Measurements from ENCODE around the gene TSPAN4.

GRCh38 chr11:800473-800872 lies 42.2 kb upstream of the TSPAN4 start:
- TF ChIP-seq CTCF (IDR thresholded peaks at IDR 0.05; ENCODE audit: insufficient read depth, low read length) (no peak), POLR2AphosphoS5 (IDR thresholded peaks at IDR 0.05; ENCODE audit: low read depth) (no peak), GABPA (IDR thresholded peaks at IDR 0.05; ENCODE audit: low read depth) (no peak)
